Mesenchymal stem cell (in vitro differentiated cells and primary cell): ENCODE results near the gene SLC35A5.

ENCODE experiments used
- DNase-seq: peaks from one replicate; pipeline ENCODE4 v3.0.0-alpha.2; 2013
- H2AFZ ChIP-seq: one replicate; pipeline ENCODE4 v1.6.1; 2013; ENCODE audit warnings: low read depth, mild to moderate bottlenecking, control low read depth, inconsistent platforms, low read length, moderate library complexity
- H2AK5ac ChIP-seq: 2 replicates; pipeline ENCODE4 v1.6.1; 2013; ENCODE audit warnings: low read length, moderate library complexity, mild to moderate bottlenecking, inconsistent platforms; ENCODE audit not compliant: severe bottlenecking
- H2BK120ac ChIP-seq: one replicate; pipeline ENCODE4 v1.6.1; 2013; ENCODE audit warnings: low read depth, mild to moderate bottlenecking, inconsistent platforms, low read length, moderate library complexity
- H2BK12ac ChIP-seq, 2 experiments: one replicate each; pipeline ENCODE4 v1.6.1; 2013; ENCODE audit warnings: inconsistent platforms in 2 of 2, low read length in 2 of 2, mild to moderate bottlenecking in 2 of 2, moderate library complexity in 2 of 2, control low read depth in 1 of 2
- H2BK15ac ChIP-seq: one replicate; pipeline ENCODE4 v1.6.1; 2013; ENCODE audit warnings: mild to moderate bottlenecking, low read depth, inconsistent platforms; ENCODE audit not compliant: poor library complexity, severe bottlenecking
- H2BK5ac ChIP-seq: 2 replicates; pipeline ENCODE4 v1.6.1; 2013; ENCODE audit warnings: low read depth, mild to moderate bottlenecking, low read length, control low read depth, inconsistent platforms; ENCODE audit not compliant: poor library complexity, severe bottlenecking
- H3K14ac ChIP-seq, 2 experiments: one replicate each; pipeline ENCODE4 v1.6.1; 2013; ENCODE audit warnings: inconsistent platforms in 2 of 2, low read length in 2 of 2, control low read depth in 1 of 2, mild to moderate bottlenecking in 1 of 2, moderate library complexity in 1 of 2
- H3K18ac ChIP-seq, 2 experiments: one replicate each; pipeline ENCODE4 v1.6.1; 2013; ENCODE audit warnings: inconsistent platforms in 2 of 2, low read length in 2 of 2, control low read depth in 1 of 2, low read depth in 1 of 2, mild to moderate bottlenecking in 1 of 2
- H3K23ac ChIP-seq, 2 experiments: one replicate each; pipeline ENCODE4 v1.6.1; 2013; ENCODE audit warnings: inconsistent platforms in 2 of 2, low read length in 2 of 2, mild to moderate bottlenecking in 2 of 2, moderate library complexity in 2 of 2, control low read depth in 1 of 2
- H3K27ac ChIP-seq: 2 replicates; pipeline ENCODE4 v1.5.1; 2013; ENCODE audit warnings: mild to moderate bottlenecking, moderate library complexity, low read length, control low read depth, inconsistent platforms; ENCODE audit not compliant: poor library complexity, severe bottlenecking
- H3K27me3 ChIP-seq, 2 experiments: 2 replicates each; pipeline versions ENCODE4 v1.6.1 to v1.7.0; 2013; ENCODE audit warnings: low read length in 2 of 2, mild to moderate bottlenecking in 2 of 2, moderate library complexity in 2 of 2, control low read depth in 1 of 2, inconsistent platforms in 1 of 2; ENCODE audit not compliant: control insufficient read depth in 1 of 2, insufficient read depth in 1 of 2
- H3K36me3 ChIP-seq, 2 experiments: 2 replicates each; pipeline versions ENCODE4 v1.6.1 to v1.7.0; 2013; ENCODE audit warnings: low read length in 2 of 2, control low read depth in 1 of 2, inconsistent platforms in 1 of 2, low read depth in 1 of 2, mild to moderate bottlenecking in 1 of 2; ENCODE audit not compliant: insufficient read depth in 2 of 2, control insufficient read depth in 1 of 2
- H3K4ac ChIP-seq, 2 experiments: one replicate each; pipeline ENCODE4 v1.6.1; 2013; ENCODE audit warnings: inconsistent platforms in 2 of 2, low read length in 2 of 2, mild to moderate bottlenecking in 2 of 2, moderate library complexity in 2 of 2, control low read depth in 1 of 2, low read depth in 1 of 2
- H3K4me1 ChIP-seq: 2 replicates; pipeline ENCODE4 v1.6.1; 2013; ENCODE audit warnings: low read depth, low read length, control low read depth; ENCODE audit not compliant: control insufficient read depth, insufficient read depth
- H3K4me2 ChIP-seq: 2 replicates; pipeline ENCODE4 v1.6.1; 2013; ENCODE audit warnings: low read length, mild to moderate bottlenecking, inconsistent platforms; ENCODE audit not compliant: poor library complexity, severe bottlenecking
- H3K4me3 ChIP-seq, 2 experiments: 2 replicates each; pipeline versions ENCODE4 v1.5.1 to v1.7.0; 2013; ENCODE audit warnings: low read length in 2 of 2, mild to moderate bottlenecking in 2 of 2, control low read depth in 1 of 2, low read depth in 1 of 2; ENCODE audit not compliant: insufficient read depth in 1 of 2
- H3K79me1 ChIP-seq: replicated peaks from 2 replicates; pipeline ENCODE4 v1.6.1; 2013; ENCODE audit warnings: mild to moderate bottlenecking, control low read depth, low read length, inconsistent platforms; ENCODE audit not compliant: poor library complexity, severe bottlenecking
- H3K9ac ChIP-seq: 2 replicates; pipeline ENCODE4 v1.7.0; 2013; ENCODE audit warnings: mild to moderate bottlenecking, low read length, moderate library complexity
- H3K9me3 ChIP-seq: 2 replicates; pipeline ENCODE4 v1.7.0; 2013; ENCODE audit warnings: mild to moderate bottlenecking, low read length; ENCODE audit not compliant: control insufficient read depth
- H4K8ac ChIP-seq: one replicate; pipeline ENCODE4 v1.6.1; 2013; ENCODE audit warnings: inconsistent platforms, mild to moderate bottlenecking, low read length, moderate library complexity
- H4K91ac ChIP-seq: one replicate; pipeline ENCODE4 v1.6.1; 2013; ENCODE audit warnings: mild to moderate bottlenecking, low read length, inconsistent platforms
- WGBS: methylation state at CpG from one replicate; pipeline ENCODE4 v1.1.7; 2013; ENCODE audit warnings: mixed read lengths; 5-methylcytosine and 5-hydroxymethylcytosine counted together

SLC35A5 gene

GRCh38 chr3:112602217-112602838, 40.5 kb downstream of the SLC35A5 start:
- peaks cover 2% of the 10 kb centered on the region for H3K4me1 ChIP-seq
- no peak overlapping the region for H3K4me3 ChIP-seq
- no peaks in the 10 kb centered on the region for H3K79me1 ChIP-seq
- no peak overlapping the region for H3K27ac ChIP-seq
- H2BK120ac ChIP-seq = no peak overlapping the region
- no peak overlapping the region for H3K4ac ChIP-seq
- no peak overlapping the region for H4K8ac ChIP-seq
- DNase-seq = no peak
- no peaks in the 10 kb centered on the region for H3K27me3 ChIP-seq
- no peak overlapping the region for H2BK5ac ChIP-seq
- no peak overlapping the region for H2AFZ ChIP-seq
- no peak overlapping the region for H3K18ac ChIP-seq
- H3K4me2 ChIP-seq = no peak overlapping the region
- H2BK12ac ChIP-seq = no peak overlapping the region
- H2BK15ac ChIP-seq = no peak overlapping the region
- H4K91ac ChIP-seq = no peak overlapping the region
- no peak overlapping the region for H2AK5ac ChIP-seq
- no peak overlapping the region for H3K9ac ChIP-seq
- H3K14ac ChIP-seq = no peak overlapping the region
- H3K36me3 ChIP-seq = peaks cover 0 to 94% of the 10 kb centered on the region in 2 experiments
- H3K23ac ChIP-seq = no peak overlapping the region
- no peaks in the 10 kb centered on the region for H3K9me3 ChIP-seq

GRCh38 chr3:112604536-112604935, 42.7 kb downstream of the SLC35A5 start:
- Histone ChIP-seq H3K4me2 (no peak overlapping the region), H3K23ac (no peak overlapping the region), H3K27me3 (no peaks in the 10 kb centered on the region), H3K4ac (no peak overlapping the region), H2AFZ (no peak overlapping the region), H3K14ac (no peak overlapping the region), H4K8ac (no peak overlapping the region), H3K36me3 (peaks cover 0 to 94% of the 10 kb centered on the region in 2 experiments), H3K79me1 (no peaks in the 10 kb centered on the region), H4K91ac (no peak overlapping the region), H3K4me3 (no peak overlapping the region), H3K9me3 (no peaks in the 10 kb centered on the region), H2BK120ac (no peak overlapping the region), H3K18ac (no peak overlapping the region), H3K9ac (peak overlapping the region; percentile 84), H3K4me1 (peaks cover 2% of the 10 kb centered on the region), H2BK5ac (no peak overlapping the region), H2BK15ac (no peak overlapping the region), H2BK12ac (no peak overlapping the region), H2AK5ac (no peak overlapping the region), H3K27ac (peak overlapping the region; percentile 70)
- WGBS = 74% methylated on average over 2 of the region's 4 CpGs
- peak; percentile 48 for DNase-seq

- Histone ChIP-seq H3K4me2 (peak overlapping the region; percentile 3), H2BK5ac (no peak overlapping the region), H3K4me3 (no peak overlapping the region), H4K8ac (peak overlapping the region; percentile 41), H3K23ac (no peak overlapping the region), H3K27me3 (no peaks in the 10 kb centered on the region), H2AFZ (no peak overlapping the region), H3K4me1 (peaks cover 2% of the 10 kb centered on the region), H2BK12ac (peak overlapping the region in 1 of 2 experiments; percentile 54), H2BK15ac (no peak overlapping the region), H3K79me1 (no peaks in the 10 kb centered on the region), H3K27ac (peak overlapping the region; percentile 67), H3K4ac (no peak overlapping the region), H3K14ac (no peak overlapping the region), H3K9ac (peak overlapping the region; percentile 84), H3K9me3 (no peaks in the 10 kb centered on the region), H3K18ac (no peak overlapping the region), H4K91ac (peak overlapping the region; percentile 68), H2AK5ac (no peak overlapping the region), H2BK120ac (peak overlapping the region; percentile 19), H3K36me3 (peaks cover 0 to 94% of the 10 kb centered on the region in 2 experiments)
- peak; percentile 62 for DNase-seq
- 91% methylated on average over 9 of the region's 9 CpGs for WGBS
Observed at GRCh38 chr3:112605285-112605684, 43.4 kb downstream of the SLC35A5 start.

- Histone ChIP-seq H3K4me3 (no peak overlapping the region), H3K4ac (no peak overlapping the region), H3K9me3 (no peaks in the 10 kb centered on the region), H2AK5ac (no peak overlapping the region), H3K4me1 (peaks cover 2% of the 10 kb centered on the region), H3K36me3 (peaks cover 0 to 92% of the 10 kb centered on the region in 2 experiments), H3K9ac (peak overlapping the region; percentile 84), H3K4me2 (no peak overlapping the region), H3K27me3 (no peaks in the 10 kb centered on the region), H3K14ac (no peak overlapping the region), H4K91ac (no peak overlapping the region), H4K8ac (no peak overlapping the region), H3K27ac (no peak overlapping the region), H2BK5ac (no peak overlapping the region), H3K18ac (no peak overlapping the region), H2AFZ (no peak overlapping the region), H2BK120ac (no peak overlapping the region), H2BK12ac (no peak overlapping the region), H2BK15ac (no peak overlapping the region), H3K23ac (no peak overlapping the region), H3K79me1 (no peaks in the 10 kb centered on the region)
- no peak for DNase-seq
- WGBS = 98% methylated on average over 2 of the region's 2 CpGs
Observed at GRCh38 chr3:112606098-112606497, 44.3 kb downstream of the SLC35A5 start.
